Keratinocyte (primary cell): ENCODE results near the gene ETV5. TPM values are rescaled to one million over a fixed set of nuclear protein-coding genes. Genes with fewer than 3 reads are reported as not detected.

Source experiments
- DNase-seq: peaks from one replicate; pipeline ENCODE4 v3.0.0-alpha.2; 2011; ENCODE audit warnings: low read depth, missing footprints, low spot score
- FAIRE-seq: peaks from 2 replicates; lab custom pipeline; 2011; peaks lifted over from hg19 to GRCh38; lab: Jason Lieb, UNC
- H2AFZ ChIP-seq: 2 replicates; pipeline ENCODE4 v1.6.0; 2012; ENCODE audit warnings: low read length, control low read depth, inconsistent platforms; ENCODE audit not compliant: control insufficient read depth
- H3K27ac ChIP-seq: 2 replicates; pipeline ENCODE4 v1.5.1; 2011; ENCODE audit warnings: low read length; ENCODE audit not compliant: control insufficient read depth, insufficient read depth
- H3K27me3 ChIP-seq: 3 replicates; pipeline ENCODE4 v1.6.0; 2011; ENCODE audit warnings: low read length; ENCODE audit not compliant: control insufficient read depth, insufficient read depth; ENCODE audit errors: extremely low read depth
- H3K36me3 ChIP-seq, 2 experiments: 2 replicates in 1 of 2; 3 replicates in 1 of 2; pipeline ENCODE4 v1.5.1; 2011; ENCODE audit warnings: low read length in 2 of 2, mild to moderate bottlenecking in 1 of 2; ENCODE audit not compliant: control insufficient read depth in 2 of 2, insufficient read depth in 2 of 2; ENCODE audit errors: extremely low read depth in 1 of 2
- H3K4me1 ChIP-seq: 3 replicates; pipeline ENCODE4 v1.5.1; 2011; ENCODE audit warnings: low read length; ENCODE audit not compliant: control insufficient read depth, insufficient read depth; ENCODE audit errors: extremely low read depth
- H3K4me2 ChIP-seq: 3 replicates; pipeline ENCODE4 v1.6.0; 2011; ENCODE audit warnings: low read depth, low read length; ENCODE audit not compliant: control insufficient read depth, insufficient read depth; ENCODE audit errors: extremely low read depth
- H3K4me3 ChIP-seq, 3 experiments: fragments of 200-600 bp in 1 of 3; sonication (generic) in 1 of 3; 2 replicates in 2 of 3; 3 replicates in 1 of 3; pipeline ENCODE4 v1.5.1; 2011 to 2016; ENCODE audit warnings: low read length in 3 of 3, mild to moderate bottlenecking in 3 of 3, control low read depth in 2 of 3, inconsistent platforms in 1 of 3, low read depth in 1 of 3, mixed read lengths in 1 of 3, mixed run types in 1 of 3, moderate library complexity in 1 of 3; ENCODE audit not compliant: control insufficient read depth in 2 of 3, insufficient read depth in 2 of 3; ENCODE audit errors: extremely low read depth in 1 of 3
- H3K79me2 ChIP-seq: 2 replicates; pipeline ENCODE4 v1.6.0; 2012; ENCODE audit warnings: low read length; ENCODE audit not compliant: control insufficient read depth, insufficient read depth
- H3K9ac ChIP-seq: 3 replicates; pipeline ENCODE4 v1.6.0; 2011; ENCODE audit warnings: low read length; ENCODE audit not compliant: control insufficient read depth, insufficient read depth; ENCODE audit errors: extremely low read depth
- H3K9me1 ChIP-seq: 3 replicates; pipeline ENCODE4 v1.6.0; 2011; ENCODE audit warnings: low read length; ENCODE audit not compliant: control insufficient read depth, insufficient read depth; ENCODE audit errors: extremely low read depth
- H3K9me3 ChIP-seq: 2 replicates; pipeline ENCODE4 v1.5.1; 2012; ENCODE audit warnings: low read depth, low read length; ENCODE audit not compliant: control insufficient read depth
- H4K20me1 ChIP-seq: 3 replicates; pipeline ENCODE4 v1.6.0; 2011; ENCODE audit warnings: low read length; ENCODE audit not compliant: control insufficient read depth, insufficient read depth; ENCODE audit errors: extremely low read depth
- EZH2 ChIP-seq: IDR thresholded peaks from one replicate; pipeline ENCODE4 v1.6.1; 2012; ENCODE audit warnings: inconsistent platforms, mild to moderate bottlenecking, low read length, moderate library complexity
- dilution Hi-C: fragments of 300-500 bp; cut with MboI; formaldehyde crosslinking; loops from one replicate; pipeline ENCODE4 v1.7.0; 2020; ENCODE audit warnings: low sequenced_read_pairs; ENCODE audit not compliant: extremely low pct_ligation_motif_present
- polyA plus RNA-seq, 5 experiments: library from polyadenylated mRNA; depleted of rRNA in 3 of 5; stranded (reverse) in 3 of 5; stranded (forward) in 1 of 5; unstranded in 1 of 5; fragments of >200 nt; gene quantifications; 1 replicate in 1 of 5; 2 replicates in 3 of 5; 3 replicates in 1 of 5; pipeline versions ENCODE4 v1.2.1 to v1.2.3, GENCODE V29; 2011 to 2012; ENCODE audit warnings: missing spikeins in 2 of 5, low read depth in 1 of 5, low replicate concordance in 1 of 5
- TF ChIP-seq, protein P1 (sequence below), 3 experiments: IDR thresholded peaks in 1 of 3; conservative IDR thresholded peaks in 1 of 3; optimal IDR thresholded peaks in 1 of 3; 2 replicates in 2 of 3; 3 replicates in 1 of 3; pipeline versions ENCODE3 to v1.5.1; 2011; ENCODE audit warnings: low read length in 3 of 3, mild to moderate bottlenecking in 3 of 3, moderate library complexity in 2 of 3, control low read depth in 1 of 3, inconsistent platforms in 1 of 3; ENCODE audit not compliant: insufficient read depth in 2 of 3; ENCODE audit errors: extremely low read depth in 1 of 3

Gene ETV5
- polyA plus RNA-seq, 1 donor (not counting 4 experiments of a cell fraction or from before 2014, with no cell fraction given): 28.7 TPM

DNA sequence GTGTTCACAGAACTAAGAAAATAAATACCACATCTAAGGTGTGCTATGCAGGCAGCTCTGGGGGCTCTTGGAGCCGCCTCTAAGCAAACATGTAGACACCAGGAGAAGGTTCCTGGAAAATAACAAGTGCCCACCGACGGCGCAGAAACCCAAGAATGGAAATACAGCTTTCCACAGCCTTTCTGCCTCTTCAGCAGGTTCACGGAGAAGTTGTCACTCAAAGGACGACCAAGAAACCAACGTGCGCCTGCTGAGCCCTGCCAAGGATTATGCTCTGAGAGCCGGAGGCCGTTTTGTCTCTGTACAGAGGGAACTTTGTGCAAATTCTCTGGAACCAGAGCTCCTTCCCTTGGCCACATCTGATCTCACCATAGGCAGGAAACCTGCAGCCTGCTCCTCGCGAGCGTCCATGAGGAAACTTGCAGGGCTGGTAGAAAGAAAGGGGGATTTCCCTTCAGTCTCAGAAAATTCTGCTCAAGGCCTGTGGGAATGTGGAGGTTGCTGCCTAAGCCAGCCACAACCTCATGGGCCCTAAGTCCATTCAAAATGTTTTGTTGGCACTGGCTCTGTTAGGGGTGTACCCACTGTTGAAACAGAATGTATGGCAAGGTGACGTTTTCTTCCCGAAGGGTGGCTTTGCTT, 40.6 kb upstream of the ETV5 start:
- no peak overlapping the region for H3K4me3 ChIP-seq
- no peak overlapping the region for H3K27ac ChIP-seq
- H3K9me1 ChIP-seq: no peaks in the 10 kb centered on the region
- no peak for DNase-seq
- H3K27me3 ChIP-seq: peaks cover 5% of the 10 kb centered on the region
- H3K9ac ChIP-seq: no peak overlapping the region
- no peaks in the 10 kb centered on the region for H3K79me2 ChIP-seq
- no peak overlapping the region for H2AFZ ChIP-seq
- no peak overlapping the region for H3K4me2 ChIP-seq
- dilution Hi-C loops: no loop called here
- FAIRE-seq: no peak
- no peaks in the 10 kb centered on the region for H3K36me3 ChIP-seq
- no peaks in the 10 kb centered on the region for H4K20me1 ChIP-seq
- H3K9me3 ChIP-seq: no peaks in the 10 kb centered on the region
- TF ChIP-seq, protein P1, sequence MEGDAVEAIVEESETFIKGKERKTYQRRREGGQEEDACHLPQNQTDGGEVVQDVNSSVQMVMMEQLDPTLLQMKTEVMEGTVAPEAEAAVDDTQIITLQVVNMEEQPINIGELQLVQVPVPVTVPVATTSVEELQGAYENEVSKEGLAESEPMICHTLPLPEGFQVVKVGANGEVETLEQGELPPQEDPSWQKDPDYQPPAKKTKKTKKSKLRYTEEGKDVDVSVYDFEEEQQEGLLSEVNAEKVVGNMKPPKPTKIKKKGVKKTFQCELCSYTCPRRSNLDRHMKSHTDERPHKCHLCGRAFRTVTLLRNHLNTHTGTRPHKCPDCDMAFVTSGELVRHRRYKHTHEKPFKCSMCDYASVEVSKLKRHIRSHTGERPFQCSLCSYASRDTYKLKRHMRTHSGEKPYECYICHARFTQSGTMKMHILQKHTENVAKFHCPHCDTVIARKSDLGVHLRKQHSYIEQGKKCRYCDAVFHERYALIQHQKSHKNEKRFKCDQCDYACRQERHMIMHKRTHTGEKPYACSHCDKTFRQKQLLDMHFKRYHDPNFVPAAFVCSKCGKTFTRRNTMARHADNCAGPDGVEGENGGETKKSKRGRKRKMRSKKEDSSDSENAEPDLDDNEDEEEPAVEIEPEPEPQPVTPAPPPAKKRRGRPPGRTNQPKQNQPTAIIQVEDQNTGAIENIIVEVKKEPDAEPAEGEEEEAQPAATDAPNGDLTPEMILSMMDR (optimal IDR thresholded peaks at IDR 0.05 in 1 of 3, IDR thresholded peaks at IDR 0.05 in 1 of 3, conservative IDR thresholded peaks at IDR 0.05 in 1 of 3; ENCODE audit: extremely low read depth in 1 of 3, insufficient read depth in 2 of 3, low read length in 3 of 3): no peak
- TF ChIP-seq EZH2: no peak
- no peaks in the 10 kb centered on the region for H3K4me1 ChIP-seq

- no peak for FAIRE-seq
Measured at GRCh38 chr3:186144257-186144656, 35.4 kb upstream of the ETV5 start.

More at GRCh38 chr3:186144257-186144656, 35.4 kb upstream of the ETV5 start:
- Histone ChIP-seq H3K4me3 (no peak overlapping the region), H3K9me1 (no peaks in the 10 kb centered on the region), H3K9ac (no peak overlapping the region), H3K79me2 (no peaks in the 10 kb centered on the region), H3K9me3 (no peaks in the 10 kb centered on the region), H3K36me3 (no peaks in the 10 kb centered on the region), H2AFZ (no peak overlapping the region), H3K4me1 (no peaks in the 10 kb centered on the region), H3K27me3 (no peaks in the 10 kb centered on the region), H4K20me1 (no peaks in the 10 kb centered on the region), H3K4me2 (no peak overlapping the region), H3K27ac (no peak overlapping the region)
- dilution Hi-C loops: no loop called here
- no peak for TF ChIP-seq EZH2
- TF ChIP-seq, protein P1 (optimal IDR thresholded peaks at IDR 0.05 in 1 of 3, IDR thresholded peaks at IDR 0.05 in 1 of 3, conservative IDR thresholded peaks at IDR 0.05 in 1 of 3; ENCODE audit: extremely low read depth in 1 of 3, insufficient read depth in 2 of 3, low read length in 3 of 3): no peak
- no peak for DNase-seq
